Muscle of back (tissue), 13 donors: Measurements from ENCODE around the gene IGFBP2. TPM values are rescaled to one million over a fixed set of nuclear protein-coding genes. Genes with fewer than 3 reads are reported as not detected.
"Not testable (repeated sequence)": the region's sequence is repeated elsewhere in the genome, so short reads cannot be mapped to it uniquely, and the experiment has no call there.

Source experiments
- DNase-seq, 3 donors: peaks; one replicate each; pipeline versions ENCODE4 v3.0.0 to v3.0.0-alpha.2; 2013
- long read RNA-seq, 9 donors: transcript quantifications; one replicate each; lab custom pipeline, GENCODE V29; 2026
- polyA plus RNA-seq, 10 donors: library from polyadenylated mRNA; unstranded; fragments of 120-200 nt; gene quantifications; one replicate each; pipeline ENCODE4 v1.2.1, GENCODE V29; 2013; ENCODE audit not compliant: insufficient read length in 10 of 10

Gene IGFBP2, protein sequence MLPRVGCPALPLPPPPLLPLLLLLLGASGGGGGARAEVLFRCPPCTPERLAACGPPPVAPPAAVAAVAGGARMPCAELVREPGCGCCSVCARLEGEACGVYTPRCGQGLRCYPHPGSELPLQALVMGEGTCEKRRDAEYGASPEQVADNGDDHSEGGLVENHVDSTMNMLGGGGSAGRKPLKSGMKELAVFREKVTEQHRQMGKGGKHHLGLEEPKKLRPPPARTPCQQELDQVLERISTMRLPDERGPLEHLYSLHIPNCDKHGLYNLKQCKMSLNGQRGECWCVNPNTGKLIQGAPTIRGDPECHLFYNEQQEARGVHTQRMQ
- polyA plus RNA-seq, result 100 to 1,000 TPM; 105 to 263 (median 161) TPM
- long read RNA-seq, donor 1, full-length matches to known transcripts, result 100 of 149 reads
- long read RNA-seq, donor 1, partial matches to known transcripts, result 41 of 149 reads
- long read RNA-seq, donor 1, other reads (novel, unspliced or antisense), result 8 of 149 reads
- long read RNA-seq, donor 2, full-length matches to known transcripts, result 81 of 135 reads
- long read RNA-seq, donor 2, partial matches to known transcripts, result 54 of 135 reads
- long read RNA-seq, donor 2, other reads (novel, unspliced or antisense), result 0 of 135 reads
- long read RNA-seq, donor 3, result 0 reads
- long read RNA-seq, donor 4, transcript IGFBP2-201 (4 exons, 1,439 nt), result major isoform, 58 of 58 reads
- long read RNA-seq, donor 4, partial matches to known transcripts, result 0 of 58 reads
- long read RNA-seq, donor 4, other reads (novel, unspliced or antisense), result 0 of 58 reads
- long read RNA-seq, donor 5, full-length matches to known transcripts, result 186 of 220 reads
- long read RNA-seq, donor 5, partial matches to known transcripts, result 29 of 220 reads
- long read RNA-seq, donor 5, other reads (novel, unspliced or antisense), result 5 of 220 reads
- long read RNA-seq, donor 6, full-length matches to known transcripts, result 113 of 171 reads
- long read RNA-seq, donor 6, partial matches to known transcripts, result 51 of 171 reads
- long read RNA-seq, donor 6, other reads (novel, unspliced or antisense), result 7 of 171 reads
- long read RNA-seq, donor 7, full-length matches to known transcripts, result 107 of 113 reads
- long read RNA-seq, donor 7, partial matches to known transcripts, result 0 of 113 reads
- long read RNA-seq, donor 7, other reads (novel, unspliced or antisense), result 6 of 113 reads
- long read RNA-seq, donor 8, full-length matches to known transcripts, result 128 of 256 reads
- long read RNA-seq, donor 8, partial matches to known transcripts, result 128 of 256 reads
- long read RNA-seq, donor 8, other reads (novel, unspliced or antisense), result 0 of 256 reads
- long read RNA-seq, donor 9, full-length matches to known transcripts, result 22 of 27 reads
- long read RNA-seq, donor 9, partial matches to known transcripts, result 5 of 27 reads
- long read RNA-seq, donor 9, other reads (novel, unspliced or antisense), result 0 of 27 reads

DNA sequence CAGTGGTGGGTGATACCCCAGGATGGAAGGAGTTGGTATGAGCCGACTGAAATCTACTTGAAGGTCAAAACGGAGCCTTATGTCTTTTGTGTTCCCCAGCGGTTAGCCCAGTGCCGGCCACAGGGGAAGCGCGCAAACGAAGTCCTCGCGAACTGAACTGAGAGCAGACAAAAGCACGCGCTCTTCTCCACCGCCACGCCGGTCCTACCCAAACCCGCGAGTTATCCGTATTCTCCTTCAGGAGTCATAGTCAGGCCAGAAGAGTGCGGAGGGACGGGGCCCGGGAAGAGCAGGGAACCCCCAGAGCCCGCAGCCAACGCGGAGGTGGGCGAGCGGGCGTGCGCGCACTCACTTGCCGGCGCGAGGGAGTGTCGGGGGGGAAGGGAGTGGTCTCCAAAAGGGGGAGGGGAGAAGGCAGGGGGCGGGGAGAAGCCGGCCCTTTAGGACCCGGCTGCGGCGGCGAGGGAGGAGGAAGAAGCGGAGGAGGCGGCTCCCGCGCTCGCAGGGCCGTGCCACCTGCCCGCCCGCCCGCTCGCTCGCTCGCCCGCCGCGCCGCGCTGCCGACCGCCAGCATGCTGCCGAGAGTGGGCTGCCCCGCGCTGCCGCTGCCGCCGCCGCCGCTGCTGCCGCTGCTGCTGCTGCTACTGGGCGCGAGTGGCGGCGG lies at the start of gene IGFBP2:
IGFBP2 (plus strand) TSS at position 469 of the 664 bp plus-strand sequence; CDS start at position 573, 104 bp downstream.
- DNase-seq, result peak in 2 of 3 donors; percentile 67 to 83

DNA sequence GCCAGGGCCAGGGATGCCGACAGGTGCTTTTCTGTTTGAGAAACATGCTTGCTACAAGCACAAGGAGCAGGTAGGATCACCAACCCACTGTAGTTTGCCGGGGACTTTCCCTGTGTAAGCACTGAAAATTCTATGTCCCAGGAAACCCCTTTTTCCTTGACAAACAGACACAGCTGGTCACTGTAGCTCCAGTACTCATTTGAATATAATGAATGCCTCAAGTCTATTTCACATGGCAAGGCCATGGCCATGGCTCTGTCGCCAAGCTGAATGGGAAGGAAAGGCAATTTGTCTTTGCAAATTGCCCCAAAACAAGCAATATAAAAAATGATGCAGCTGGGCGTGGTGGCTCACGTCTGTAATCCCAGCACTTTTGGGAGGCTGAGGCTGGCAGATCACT lies 49.6 kb upstream of the IGFBP2 start:
- no peak for DNase-seq

DNA sequence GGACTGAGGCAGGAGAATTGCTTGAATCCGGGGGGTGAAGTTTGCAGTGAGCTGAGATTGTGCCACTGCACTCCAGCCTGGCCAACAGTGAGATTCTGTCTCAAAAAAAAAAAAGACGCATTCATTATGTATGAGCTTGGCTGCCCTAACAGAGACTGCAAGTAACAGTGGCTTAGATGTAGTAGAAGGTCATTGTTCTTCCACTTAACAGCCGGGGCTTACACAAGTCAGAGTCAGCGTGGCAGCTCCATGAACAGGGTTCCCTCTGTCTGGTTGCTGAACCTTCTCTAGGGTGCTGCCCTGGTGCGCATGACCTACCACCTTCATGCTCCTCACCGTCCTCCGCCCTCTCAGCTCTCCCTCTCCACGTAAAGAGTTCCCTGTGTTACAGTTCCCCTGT lies 49.1 kb upstream of the IGFBP2 start:
- no peak for DNase-seq

DNA sequence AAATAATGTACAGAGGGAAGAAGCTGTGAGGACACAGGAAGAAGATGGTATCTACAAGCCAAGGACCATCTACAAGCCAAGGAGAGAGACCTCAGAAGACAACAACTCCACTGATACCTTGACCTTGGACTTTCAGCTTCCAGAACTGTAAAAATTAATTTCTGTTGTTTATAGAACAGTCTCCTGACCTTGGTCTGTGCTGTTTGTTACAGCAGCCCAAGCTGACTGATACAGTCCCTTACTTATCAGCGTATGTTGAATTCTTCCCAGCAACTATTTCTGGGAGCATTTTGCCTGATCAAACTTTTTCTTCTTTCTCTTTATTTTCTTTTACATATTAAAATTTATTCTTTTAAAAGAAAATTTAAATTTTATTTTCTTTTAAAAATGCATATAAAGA lies 47.8 kb upstream of the IGFBP2 start:
- no peak for DNase-seq

DNA sequence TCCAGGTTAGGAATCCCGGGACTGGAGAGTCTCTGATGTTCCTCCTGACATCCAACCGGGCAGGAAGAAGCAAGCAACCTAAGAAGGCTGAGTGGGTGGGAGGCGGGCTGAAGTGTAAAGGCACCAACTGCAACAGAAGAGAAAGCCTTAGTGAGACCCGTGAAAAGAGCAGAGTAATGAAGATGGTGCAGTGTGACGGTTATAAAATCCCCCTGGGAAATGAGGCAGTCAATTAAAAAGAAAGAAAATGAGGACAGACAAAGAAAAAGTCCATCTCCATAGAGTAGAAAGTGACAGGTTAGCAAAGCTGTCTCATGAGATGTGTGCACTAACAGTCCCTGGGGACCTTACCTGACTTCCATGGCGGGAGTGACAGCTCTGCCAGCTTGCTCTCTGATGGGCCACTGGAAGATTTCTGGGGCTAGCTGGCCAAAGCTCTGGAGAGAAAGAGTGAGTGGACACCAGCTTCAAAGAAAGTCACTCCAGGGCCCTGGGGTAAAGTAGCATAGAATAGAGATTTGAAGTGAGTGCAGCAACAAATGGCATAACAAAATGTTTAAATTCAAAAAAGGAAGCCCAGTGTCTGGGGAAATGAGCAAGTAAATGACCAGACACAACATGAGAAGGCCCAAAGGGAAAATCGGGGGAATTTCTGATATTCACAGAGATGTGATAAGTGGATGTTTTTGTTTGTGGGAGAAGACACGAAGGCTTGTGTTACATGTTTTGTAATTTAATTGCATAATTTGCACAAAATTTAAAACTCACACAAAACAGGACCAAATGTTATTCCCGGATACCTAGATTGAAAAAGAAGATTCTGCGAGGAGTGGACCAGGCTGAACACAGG lies 44.1 kb upstream of the IGFBP2 start:
- no peak for DNase-seq

DNA sequence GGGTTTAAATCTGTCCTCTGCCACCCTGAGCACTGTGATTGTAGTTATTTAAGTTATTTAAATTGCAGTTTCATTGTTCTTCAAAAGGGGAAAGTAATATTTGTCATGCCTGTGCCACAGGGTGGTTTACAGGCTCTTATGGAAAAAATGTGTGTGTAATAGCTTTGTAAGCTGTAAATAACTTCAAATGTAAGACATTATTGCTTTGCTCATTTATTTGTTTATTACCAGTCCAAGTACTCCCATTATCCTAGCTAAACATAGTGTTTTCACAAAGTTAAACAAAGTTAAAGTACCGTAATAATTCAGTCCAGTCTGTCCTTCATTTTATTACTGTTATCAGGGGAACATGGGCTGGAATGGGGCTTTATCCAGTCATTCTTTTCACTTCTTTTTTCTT lies 43.4 kb upstream of the IGFBP2 start:
- no peak for DNase-seq

DNA sequence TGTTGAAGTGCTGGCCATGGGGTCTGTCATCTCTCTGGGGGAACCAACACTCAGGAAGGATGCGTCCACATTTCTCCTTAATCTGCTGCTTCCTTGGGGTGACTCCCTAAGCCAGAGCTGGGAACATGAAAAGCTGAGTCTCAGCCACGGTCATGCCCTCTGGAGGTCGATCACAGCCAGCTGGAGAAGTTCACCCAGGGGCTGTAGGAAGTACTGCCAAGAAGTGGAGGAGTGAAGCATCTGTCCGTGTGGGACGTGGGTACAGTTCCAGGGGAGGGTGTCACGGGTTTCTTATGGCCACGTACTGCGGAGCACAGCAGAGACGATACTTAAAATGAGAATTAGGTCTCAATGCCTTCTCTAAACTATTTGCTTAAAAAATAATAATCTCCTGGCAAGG lies 42.4 kb upstream of the IGFBP2 start:
- DNase-seq, result peak in 1 of 3 donors; percentile 64

DNA sequence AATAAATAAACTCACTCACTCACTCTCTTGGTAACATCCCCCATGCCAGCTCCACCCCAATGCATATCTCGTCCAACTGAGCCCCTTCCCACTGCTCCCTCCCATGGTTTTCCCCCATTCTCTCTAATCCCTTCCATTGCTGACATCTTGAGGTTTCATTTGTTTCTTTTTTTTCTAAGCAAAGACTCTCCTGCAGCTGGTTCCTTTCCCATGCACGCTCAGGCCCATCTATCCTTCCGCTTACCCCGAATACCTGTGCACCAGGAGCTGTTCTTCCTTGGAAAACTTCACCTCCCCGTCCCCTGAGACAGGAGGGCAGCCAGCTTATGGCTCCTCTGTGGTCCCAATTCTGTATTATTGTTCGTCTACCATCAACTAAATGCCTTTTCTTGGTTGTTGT lies 41.7 kb upstream of the IGFBP2 start:
- no peak for DNase-seq

DNA sequence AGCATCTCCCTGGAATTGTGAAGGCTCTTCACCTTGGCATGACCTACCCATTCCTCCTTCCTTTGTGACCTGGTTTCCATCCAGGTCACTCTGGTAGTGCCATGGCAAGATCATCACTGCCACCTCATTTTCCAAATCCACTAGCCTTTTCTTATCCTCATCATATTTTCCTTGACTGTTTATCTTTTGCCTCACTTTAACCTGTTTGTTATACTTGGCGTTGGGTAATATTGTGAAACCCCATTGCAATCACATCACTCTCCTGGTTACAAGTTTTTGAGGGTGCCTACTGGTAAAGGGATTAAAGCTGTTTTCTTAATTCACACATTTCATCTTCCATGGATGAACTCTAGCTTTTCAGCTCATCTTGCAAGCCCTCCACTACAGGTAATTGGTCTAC lies 39.1 kb upstream of the IGFBP2 start:
- DNase-seq, result no peak

DNA sequence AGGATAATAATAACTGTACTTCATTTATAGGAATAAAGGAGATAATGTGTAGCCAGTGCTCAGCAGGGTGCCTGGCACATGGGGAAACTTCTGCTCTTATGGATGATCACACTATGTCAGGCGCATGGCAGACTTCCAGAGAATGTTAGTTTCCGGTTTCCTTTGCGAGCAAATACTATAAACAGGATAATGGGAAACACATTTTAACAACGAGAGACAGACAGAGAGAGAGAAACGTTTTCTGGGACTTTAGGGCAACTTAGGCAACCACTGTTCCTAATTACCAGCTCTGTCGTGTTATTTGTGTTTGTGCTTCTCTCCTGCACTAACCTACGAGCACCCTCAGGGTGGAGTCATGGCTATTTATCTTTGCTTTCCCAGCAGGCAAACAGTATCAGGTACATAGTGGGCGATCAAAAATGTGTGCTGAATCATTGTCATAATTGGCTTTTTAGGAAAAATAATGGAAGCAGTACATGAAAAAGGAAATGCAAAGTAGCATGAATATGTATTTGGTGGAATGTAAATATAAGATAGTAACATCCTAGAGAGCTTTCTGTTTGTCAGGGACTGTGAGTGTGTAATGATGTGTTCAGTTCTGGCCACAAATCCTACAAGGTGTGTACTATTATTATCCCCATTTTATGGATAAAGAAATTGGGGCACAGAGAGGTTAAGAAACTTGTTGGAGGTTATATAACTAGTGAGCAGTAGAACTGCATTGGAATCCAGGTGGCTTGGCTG lies 36.8 kb upstream of the IGFBP2 start:
- DNase-seq, result peak; percentile 82 to 88 (median 83)

DNA sequence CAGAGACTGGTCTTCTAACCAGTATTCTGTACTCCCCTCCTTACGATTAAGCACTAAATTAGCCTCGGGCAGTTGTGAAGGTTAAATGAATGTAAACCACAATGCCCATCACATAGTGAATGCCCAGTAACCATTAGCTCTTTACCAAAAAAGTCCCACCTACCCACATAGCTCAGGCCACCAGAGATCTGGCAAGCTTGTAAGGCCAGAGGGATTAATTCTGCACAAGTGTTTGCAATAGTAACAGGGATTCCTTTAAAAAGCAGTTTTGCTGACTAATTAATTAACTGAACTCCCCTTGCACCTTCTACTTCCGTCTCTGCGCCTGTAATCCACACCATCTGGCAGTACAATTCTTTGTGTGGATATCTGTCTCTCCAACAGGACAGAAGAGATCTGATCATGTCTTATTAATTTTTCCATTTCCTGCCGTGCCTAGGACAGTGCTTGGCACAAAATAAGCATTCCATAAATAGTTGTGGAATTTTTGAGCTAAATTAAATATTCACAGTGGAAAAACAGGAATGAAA lies 36.2 kb upstream of the IGFBP2 start:
- peak in 1 of 3 donors; percentile 57 for DNase-seq

DNA sequence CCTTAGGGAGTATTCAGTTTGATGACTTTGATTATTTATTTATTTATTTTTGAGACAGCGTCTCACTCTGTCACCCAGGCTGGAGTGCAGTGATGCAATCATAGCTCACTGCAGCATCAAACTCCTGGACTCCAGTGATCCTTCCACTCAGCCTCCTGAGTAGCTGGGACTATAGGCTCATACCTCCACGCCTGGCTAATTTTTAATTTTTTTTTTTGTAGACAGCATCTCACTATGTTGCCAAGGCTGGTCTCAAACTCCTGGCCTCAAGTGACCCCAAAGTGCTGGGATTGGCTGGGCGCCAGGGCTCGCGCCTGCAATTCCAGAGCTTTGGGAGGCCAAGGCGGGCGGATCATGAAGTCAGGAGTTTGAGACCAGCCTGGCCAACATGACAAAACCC lies 35.4 kb upstream of the IGFBP2 start:
- DNase-seq, result not testable (repeated sequence)

DNA sequence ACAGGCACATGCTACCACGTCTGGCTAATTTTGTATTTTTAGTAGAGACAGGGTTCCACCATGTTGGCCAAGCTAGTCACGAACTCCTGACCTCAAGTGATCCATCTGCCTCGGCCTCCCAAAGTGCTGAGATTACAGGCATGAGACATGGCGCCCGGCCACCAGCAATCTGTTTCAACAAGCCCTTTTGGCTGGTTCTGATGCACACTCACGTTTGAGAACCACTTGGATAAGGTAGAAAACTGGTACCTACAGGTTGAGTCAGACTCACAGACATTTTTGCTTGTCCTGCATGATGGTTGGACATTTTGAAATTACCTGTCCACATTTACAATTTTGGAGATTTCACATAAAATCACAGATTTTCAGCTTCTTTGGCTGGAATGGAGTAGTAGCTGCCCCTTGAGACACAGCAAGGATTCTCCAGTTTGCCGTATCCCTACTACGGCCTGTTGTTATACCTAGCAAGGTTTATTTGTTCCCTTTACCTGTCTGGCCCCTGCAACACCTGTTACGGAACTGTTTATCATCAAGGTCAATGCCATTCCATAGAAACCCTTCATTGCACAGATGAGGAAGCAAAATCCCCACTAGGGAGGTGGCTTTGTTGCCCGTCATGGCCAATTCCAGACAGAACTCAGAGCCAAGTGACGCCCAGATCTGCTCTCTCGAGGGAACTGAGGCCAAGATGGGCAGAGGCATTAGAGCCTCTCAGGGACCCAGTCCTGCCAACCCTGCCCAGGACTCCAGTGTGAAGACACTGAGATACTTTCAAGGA lies 31.4 kb upstream of the IGFBP2 start:
- DNase-seq, result no peak

DNA sequence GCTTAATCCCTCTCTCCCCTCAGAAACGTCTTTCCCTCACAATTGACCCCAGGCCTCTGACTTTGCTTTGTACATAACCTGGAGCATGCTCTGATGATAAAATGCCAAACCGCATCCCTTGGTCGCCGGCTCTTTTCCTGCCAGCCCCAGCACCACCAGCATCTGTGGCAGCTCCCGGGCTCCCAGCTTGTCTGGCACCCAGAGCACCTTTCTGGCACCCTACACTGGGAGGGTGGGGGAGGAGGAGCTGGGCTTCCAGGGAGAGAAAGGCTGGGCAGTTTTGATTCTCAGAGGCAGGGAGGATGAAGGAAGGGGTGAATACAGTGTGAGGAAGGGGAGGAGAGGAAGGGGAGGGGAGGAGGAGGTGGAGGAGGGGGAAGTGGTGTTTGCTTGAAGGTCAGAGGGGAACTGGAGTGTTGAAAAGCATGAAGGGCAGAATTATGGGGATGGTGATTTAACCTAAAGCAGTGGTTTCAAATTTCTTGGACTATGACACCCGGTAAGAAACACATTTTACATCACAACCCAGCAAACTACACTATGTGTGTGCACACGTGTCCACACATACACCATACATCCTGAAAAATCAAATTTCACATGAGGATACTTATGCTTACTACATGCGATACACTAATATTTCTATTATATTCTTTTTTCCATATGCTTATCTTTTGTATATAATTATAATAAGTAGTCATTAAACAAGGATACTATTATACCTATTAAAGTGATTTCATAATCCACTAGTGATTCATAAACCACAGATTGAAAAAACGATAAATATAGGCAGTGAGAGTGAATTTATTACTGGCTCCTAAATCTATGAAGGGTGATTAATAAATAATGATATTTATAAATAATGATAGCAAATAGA lies 30.0 kb upstream of the IGFBP2 start:
- no peak for DNase-seq

DNA sequence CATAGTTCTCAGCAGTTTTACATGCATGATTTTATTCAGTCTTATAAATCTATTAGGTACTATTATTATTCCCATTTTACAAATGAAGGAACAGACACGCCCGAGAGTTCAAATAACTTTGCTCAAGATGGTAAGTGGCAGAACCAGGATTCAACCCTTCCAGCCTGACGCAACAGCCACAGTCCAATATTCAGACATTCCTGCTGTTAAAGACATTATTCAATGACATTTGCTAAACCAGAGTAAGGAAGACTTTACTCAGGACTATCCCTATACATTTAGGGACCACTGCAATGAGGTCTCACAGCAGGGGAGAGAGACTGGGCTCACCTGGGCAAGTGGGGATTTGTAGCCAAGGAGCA lies 29.4 kb upstream of the IGFBP2 start:
- no peak for DNase-seq

DNA sequence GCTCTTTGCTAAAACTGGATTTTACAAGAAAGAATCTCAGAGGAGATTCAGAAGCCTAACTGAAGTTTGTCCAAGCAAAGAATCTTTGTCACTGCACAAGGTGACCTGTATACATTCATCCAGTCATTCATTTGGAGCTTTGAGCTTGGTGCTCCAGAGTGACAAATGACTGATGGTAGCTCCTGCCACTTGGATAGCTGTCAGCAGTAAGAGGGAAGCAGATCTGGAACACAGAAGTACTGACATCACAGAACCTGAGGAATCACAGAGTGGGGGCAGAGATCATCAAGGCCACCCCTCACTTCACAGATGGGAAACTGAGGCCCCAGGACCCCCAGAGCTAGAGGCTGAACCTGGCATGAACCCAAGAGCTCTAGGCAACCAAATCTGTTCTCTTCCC lies 28.8 kb upstream of the IGFBP2 start:
- no peak for DNase-seq
